KG1 (cell line): ENCODE measurements around the gene ERAP2.

ENCODE experiments used
- DNase-seq: peaks from one replicate; lab custom pipeline; 2025; lab: John Stamatoyannopoulos, UW

Gene ERAP2

GRCh38 chr5:96963267-96963666, 87.0 kb downstream of the ERAP2 start:
- DNase-seq = no peak

GRCh38 chr5:96966801-96967200, 90.5 kb downstream of the ERAP2 start:
- no peak for DNase-seq

GRCh38 chr5:96967400-96967799, 91.1 kb downstream of the ERAP2 start:
- no peak for DNase-seq

GRCh38 chr5:96968074-96968473, 91.8 kb downstream of the ERAP2 start:
- no peak for DNase-seq

- no peak for DNase-seq
Measured at GRCh38 chr5:96968614-96969013, 92.3 kb downstream of the ERAP2 start.
